MM.1S (cell line): ENCODE results near the gene ODF2L.

Source experiments
- EZH2 ChIP-seq: fragments of 300-600 bp; sonication (generic); optimal IDR thresholded peaks from 2 replicates; pipeline ENCODE3; 2017; ENCODE audit warnings: low read depth, mild to moderate bottlenecking, antibody characterized with exemption, low read length, mixed read lengths
- EZH2phosphoT487 ChIP-seq: fragments of 300-600 bp; sonication (generic); IDR thresholded peaks from 2 replicates; pipeline ENCODE4 v1.6.1; 2018; ENCODE audit warnings: antibody characterized with exemption, low read length
- TF ChIP-seq, protein P1 (sequence below): fragments of 300-600 bp; sonication (generic); IDR thresholded peaks from 2 replicates; pipeline ENCODE4 v1.5.1; 2016; ENCODE audit warnings: antibody characterized with exemption, low read length, mixed read lengths

DNA sequence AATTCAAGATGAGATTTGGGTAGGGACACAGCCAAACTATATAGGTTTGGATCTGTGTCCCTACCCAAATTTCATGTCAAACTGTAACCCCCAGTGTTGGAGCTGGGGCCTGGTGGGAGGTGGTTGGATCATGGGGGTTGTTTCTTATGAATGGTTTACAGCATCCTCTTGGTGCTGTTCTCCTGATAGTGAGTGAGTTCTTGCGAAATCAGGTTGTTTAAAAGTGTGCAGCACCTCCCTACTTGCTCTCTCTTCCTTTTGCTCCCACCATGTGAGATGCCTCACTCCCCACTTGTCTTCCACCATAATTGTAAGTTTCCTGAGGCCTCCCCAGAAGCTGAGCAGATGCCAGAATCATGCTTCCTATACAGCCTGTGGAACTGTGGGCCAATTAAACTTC is 17.3 kb downstream of the ODF2L start:
- TF ChIP-seq, protein P1, sequence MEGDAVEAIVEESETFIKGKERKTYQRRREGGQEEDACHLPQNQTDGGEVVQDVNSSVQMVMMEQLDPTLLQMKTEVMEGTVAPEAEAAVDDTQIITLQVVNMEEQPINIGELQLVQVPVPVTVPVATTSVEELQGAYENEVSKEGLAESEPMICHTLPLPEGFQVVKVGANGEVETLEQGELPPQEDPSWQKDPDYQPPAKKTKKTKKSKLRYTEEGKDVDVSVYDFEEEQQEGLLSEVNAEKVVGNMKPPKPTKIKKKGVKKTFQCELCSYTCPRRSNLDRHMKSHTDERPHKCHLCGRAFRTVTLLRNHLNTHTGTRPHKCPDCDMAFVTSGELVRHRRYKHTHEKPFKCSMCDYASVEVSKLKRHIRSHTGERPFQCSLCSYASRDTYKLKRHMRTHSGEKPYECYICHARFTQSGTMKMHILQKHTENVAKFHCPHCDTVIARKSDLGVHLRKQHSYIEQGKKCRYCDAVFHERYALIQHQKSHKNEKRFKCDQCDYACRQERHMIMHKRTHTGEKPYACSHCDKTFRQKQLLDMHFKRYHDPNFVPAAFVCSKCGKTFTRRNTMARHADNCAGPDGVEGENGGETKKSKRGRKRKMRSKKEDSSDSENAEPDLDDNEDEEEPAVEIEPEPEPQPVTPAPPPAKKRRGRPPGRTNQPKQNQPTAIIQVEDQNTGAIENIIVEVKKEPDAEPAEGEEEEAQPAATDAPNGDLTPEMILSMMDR, result no peak
- no peak for TF ChIP-seq EZH2
- no peak for TF ChIP-seq EZH2phosphoT487
